GM13977 (cell line): ENCODE measurements around the gene NLRP1.

Experiments
- DNase-seq: peaks from one replicate; pipeline ENCODE4 v3.0.0; 2012; ENCODE audit warnings: low spot score
- CTCF ChIP-seq: IDR thresholded peaks from 2 replicates; pipeline ENCODE4 v1.5.1; 2012; ENCODE audit warnings: mild to moderate bottlenecking, control low read depth; ENCODE audit not compliant: insufficient read depth; ENCODE audit errors: extremely low read depth, missing control alignments
- in situ Hi-C: fragments of 300-500 bp; cut with MboI; formaldehyde crosslinking; loops from one replicate; pipeline ENCODE4 v1.12.0; 2022; ENCODE audit warnings: low sequenced_read_pairs, low pct_unique_long_range_greater_than_20kb, mixed read lengths, inconsistent platforms; ENCODE audit not compliant: unreplicated experiment

NLRP1 gene

GRCh38 chr17:5535436-5535835, 48.9 kb downstream of the NLRP1 start:
- no peak for TF ChIP-seq CTCF
- in situ Hi-C loops = no loop called here
- no peak for DNase-seq

GRCh38 chr17:5533486-5534315, 50.6 kb downstream of the NLRP1 start:
- no peak for DNase-seq
- TF ChIP-seq CTCF = no peak
- in situ Hi-C loops = no loop called here

- in situ Hi-C loops = no loop called here
- no peak for TF ChIP-seq CTCF
- no peak for DNase-seq
These were observed 51.7 kb downstream of the NLRP1 start for GRCh38 chr17:5532581-5532980.

- DNase-seq = no peak
- in situ Hi-C loops = no loop called here
- TF ChIP-seq CTCF = no peak
These were observed 53.3 kb downstream of the NLRP1 start for GRCh38 chr17:5531085-5531418.

- in situ Hi-C loops = no loop called here
- no peak for TF ChIP-seq CTCF
- no peak for DNase-seq
These were observed 53.8 kb downstream of the NLRP1 start for GRCh38 chr17:5530265-5531084.

- in situ Hi-C loops = no loop called here
- no peak for TF ChIP-seq CTCF
These were observed 56.6 kb downstream of the NLRP1 start for GRCh38 chr17:5527601-5528250.

More at GRCh38 chr17:5527601-5528250, 56.6 kb downstream of the NLRP1 start:
- no peak for DNase-seq
